HepG2 (cell line): Measurements from ENCODE around the gene PLA2G4A. TPM values are rescaled to one million over a fixed set of nuclear protein-coding genes. Genes with fewer than 3 reads are reported as not detected.

ENCODE experiments used
- ATAC-seq: fragments of 200-7000 bp; cut with Tn5 transposase; 3 replicates; pipeline ENCODE4 v1.9.1; 2020; ENCODE audit warnings: mild to moderate bottlenecking, moderate library complexity
- BruUV-seq: library from RNA; stranded (reverse); fragments of 400-500 nt; replicated peaks from 2 replicates; lab custom pipeline; 2021; lab: Mats Ljungman, UMichigan
- CTCF ChIA-PET: fragments of 300-600 bp; formaldehyde crosslinking; extraction: SDS; loops from one replicate; lab custom pipeline; 2021; ENCODE audit warnings: low total read pairs, inconsistent platforms, low intra/inter-chr PET ratio; lab: Yijun Ruan, JAX
- POLR2A ChIA-PET: fragments of 350-600 bp; sonication (Branson Sonifier 250); formaldehyde crosslinking; loops from one replicate; lab custom pipeline; 2020; ENCODE audit warnings: antibody characterized with exemption, inconsistent platforms; lab: Yijun Ruan, JAX
- DNase-seq: peaks from one replicate; pipeline ENCODE4 v3.0.0-alpha.2; 2015; ENCODE audit warnings: low spot score
- FAIRE-seq: peaks from 3 replicates; lab custom pipeline; 2011; peaks lifted over from hg19 to GRCh38; lab: Jason Lieb, UNC
- H2AFZ ChIP-seq: one replicate; pipeline ENCODE4 v1.6.1; 2011; ENCODE audit warnings: low read length, inconsistent platforms
- H3K27ac ChIP-seq: fragments of 300-600 bp; 3 replicates; pipeline ENCODE4 v1.8.0; 2011; ENCODE audit warnings: mixed run types, mild to moderate bottlenecking, mixed read lengths, low read length, inconsistent platforms; ENCODE audit not compliant: insufficient read depth; ENCODE audit errors: extremely low read length
- H3K27me3 ChIP-seq, 2 experiments: fragments of 200-600 bp in 1 of 2; 2 replicates in 1 of 2; 3 replicates in 1 of 2; pipeline versions ENCODE4 v1.6.0 to v1.8.0; 2011; ENCODE audit warnings: low read length in 2 of 2, mild to moderate bottlenecking in 2 of 2, moderate library complexity in 2 of 2, inconsistent platforms in 1 of 2; ENCODE audit not compliant: insufficient read depth in 2 of 2, control insufficient read depth in 1 of 2
- H3K36me3 ChIP-seq, 2 experiments: fragments of 200-600 bp in 1 of 2; replicated peaks in 1 of 2; 2 replicates in 1 of 2; 3 replicates in 1 of 2; pipeline versions ENCODE4 v1.5.1 to v1.8.0; 2011; ENCODE audit warnings: low read length in 2 of 2, inconsistent platforms in 1 of 2; ENCODE audit not compliant: insufficient read depth in 2 of 2, control insufficient read depth in 1 of 2
- H3K4me1 ChIP-seq: 2 replicates; pipeline ENCODE4 v1.5.1; 2012; ENCODE audit warnings: low read length, inconsistent platforms; ENCODE audit not compliant: insufficient read depth
- H3K4me2 ChIP-seq: 2 replicates; pipeline ENCODE4 v1.6.0; 2011; ENCODE audit warnings: low read depth, low read length, inconsistent platforms
- H3K4me3 ChIP-seq, 3 experiments: fragments of 200-600 bp in 1 of 3; sonication (generic), shearing (Covaris generic) in 1 of 3; replicated peaks in 1 of 3; 2 replicates each; pipeline ENCODE4 v1.5.1; 2011 to 2016; ENCODE audit warnings: low read length in 3 of 3, inconsistent platforms in 2 of 3, low read depth in 2 of 3, mild to moderate bottlenecking in 2 of 3, control low read depth in 1 of 3, mixed read lengths in 1 of 3; ENCODE audit not compliant: insufficient read depth in 1 of 3
- H3K79me2 ChIP-seq: one replicate; pipeline ENCODE4 v1.6.1; 2011; ENCODE audit warnings: low read length, inconsistent platforms; ENCODE audit not compliant: insufficient read depth
- H3K9ac ChIP-seq: 2 replicates; pipeline ENCODE4 v1.6.0; 2011; ENCODE audit warnings: mild to moderate bottlenecking, low read depth, low read length, inconsistent platforms; ENCODE audit not compliant: insufficient read depth
- H3K9me3 ChIP-seq: 2 replicates; pipeline ENCODE4 v1.5.1; 2012; ENCODE audit warnings: mild to moderate bottlenecking, low read length
- H4K20me1 ChIP-seq: 2 replicates; pipeline ENCODE4 v1.6.0; 2011; ENCODE audit warnings: inconsistent platforms, mild to moderate bottlenecking, low read length, moderate library complexity; ENCODE audit not compliant: insufficient read depth
- E2F1 ChIP-seq: sonication (generic); formaldehyde crosslinking; IDR thresholded peaks from 2 replicates; pipeline ENCODE4 v1.5.0; 2020; ENCODE audit warnings: missing genetic modification reagents
- FLYWCH1 ChIP-seq: sonication (generic); formaldehyde crosslinking; IDR thresholded peaks from 2 replicates; pipeline ENCODE4 v1.8.1; 2023; ENCODE audit warnings: mild to moderate bottlenecking, missing genetic modification reagents
- GPBP1L1 ChIP-seq: sonication (generic); formaldehyde crosslinking; IDR thresholded peaks from 2 replicates; pipeline ENCODE4 v1.5.0; 2020; ENCODE audit warnings: mild to moderate bottlenecking, missing genetic modification reagents
- NFATC3 ChIP-seq: sonication (generic); formaldehyde crosslinking; IDR thresholded peaks from 2 replicates; pipeline ENCODE4 v1.5.1; 2020; ENCODE audit warnings: mild to moderate bottlenecking, missing genetic modification reagents
- NR0B2 ChIP-seq: sonication (generic); formaldehyde crosslinking; IDR thresholded peaks from 2 replicates; pipeline ENCODE4 v1.4.0; 2020; ENCODE audit warnings: mild to moderate bottlenecking, missing genetic modification reagents
- SAP130 ChIP-seq: IDR thresholded peaks from 2 replicates; pipeline ENCODE4 v1.6.1; 2016; ENCODE audit warnings: low read depth
- TAF15 ChIP-seq: fragments of 200-400 bp; formaldehyde crosslinking; IDR thresholded peaks from one replicate; pipeline ENCODE4 v1.6.1; 2018; ENCODE audit warnings: mild to moderate bottlenecking, low read depth, low read length; ENCODE audit not compliant: poor library complexity, severe bottlenecking
- TEF ChIP-seq: sonication (generic); formaldehyde crosslinking; IDR thresholded peaks from 2 replicates; pipeline ENCODE4 v1.5.0; 2020; ENCODE audit warnings: missing genetic modification reagents
- ZFP91 ChIP-seq: sonication (generic); formaldehyde crosslinking; IDR thresholded peaks from 2 replicates; pipeline ENCODE4 v1.9.0; 2022; ENCODE audit warnings: missing genetic modification reagents, mild to moderate bottlenecking, borderline replicate concordance
- ZNF749 ChIP-seq: sonication (generic); formaldehyde crosslinking; IDR thresholded peaks from 2 replicates; pipeline ENCODE4 v1.8.0; 2022; ENCODE audit warnings: mild to moderate bottlenecking, missing genetic modification reagents, moderate library complexity, borderline replicate concordance
- in situ Hi-C: cut with HindIII; loops from 2 replicates; pipeline ENCODE4 v1.10.0; 2017; ENCODE audit warnings: low pct_unique_long_range_greater_than_20kb; ENCODE audit not compliant: extremely low pct_ligation_motif_present
- intact Hi-C: fragments of 100-400 bp; cut with micrococcal nuclease; formaldehyde crosslinking; loops from one replicate; pipeline ENCODE4 v1.10.0; 2022; ENCODE audit not compliant: unreplicated experiment
- polyA plus RNA-seq, 8 experiments: library from polyadenylated mRNA; depleted of rRNA in 3 of 8; stranded (reverse) in 7 of 8; unstranded in 1 of 8; fragments of >200 nt; fragmentation: Illumina TruSeq in 4 of 8; extraction: Trizol in 4 of 8; gene quantifications; 2 replicates each; pipeline versions ENCODE4 v1.2.1 to v1.2.3, GENCODE V29; 2011 to 2016; ENCODE audit warnings: low read depth in 4 of 8, missing spikeins in 1 of 8, mixed read lengths in 1 of 8; ENCODE audit not compliant: insufficient read depth in 1 of 8
- total RNA-seq, 5 experiments: library from RNA; depleted of rRNA; stranded (reverse); fragments of >200 nt; fragmentation: Illumina TruSeq; extraction: Trizol; gene quantifications; 2 replicates each; pipeline ENCODE4 v1.2.3, GENCODE V29; 2016; ENCODE audit warnings: low read depth in 1 of 5

The PLA2G4A gene
- total and polyA plus RNA-seq, 2 of the 13 experiments (the other 11 are each of a cell fraction or from before 2014, with no cell fraction given) = not detected

GRCh38 chr1:186849826-186850225 lies 21.1 kb downstream of the PLA2G4A start:
- FAIRE-seq = no peak
- no peaks in the 10 kb centered on the region for H3K79me2 ChIP-seq
- ATAC-seq = no peak
- no peak overlapping the region for H3K4me3 ChIP-seq
- DNase-seq = no peak
- no TSS peak for BruUV-seq
- no peaks in the 10 kb centered on the region for H4K20me1 ChIP-seq
- H3K4me1 ChIP-seq = no peaks in the 10 kb centered on the region
- no peaks in the 10 kb centered on the region for H3K27me3 ChIP-seq
- no peak for TF ChIP-seq NFATC3
- TF ChIP-seq NR0B2 (CRISPR knock-in tag) = no peak
- TF ChIP-seq ZFP91 = no peak
- no peak for TF ChIP-seq E2F1
- TF ChIP-seq SAP130 (CRISPR knock-in tag) = no peak
- TF ChIP-seq ZNF749 (CRISPR knock-in tag) = no peak
- no peak for TF ChIP-seq TAF15
- no peak for TF ChIP-seq GPBP1L1 (CRISPR knock-in tag)
- TF ChIP-seq FLYWCH1 (CRISPR knock-in tag) = no peak
- TF ChIP-seq TEF (CRISPR knock-in tag) = no peak
- POLR2A ChIA-PET = no interaction called here
- no peaks in the 10 kb centered on the region for H3K36me3 ChIP-seq
- H3K9ac ChIP-seq = no peak overlapping the region
- H3K27ac ChIP-seq = no peak overlapping the region
- in situ Hi-C loops (no loop called here), intact Hi-C loops (no loop called here)
- CTCF ChIA-PET = no interaction called here
- H2AFZ ChIP-seq = no peak overlapping the region
- no peak overlapping the region for H3K4me2 ChIP-seq
- H3K9me3 ChIP-seq = no peaks in the 10 kb centered on the region
